ENCODE measurements around the gene MLEC. TPM values are rescaled to one million over a fixed set of nuclear protein-coding genes. Genes with fewer than 3 reads are reported as not detected.

Gene MLEC
- total RNA-seq, 1 donor from 2014 or later, result 172 TPM

- DNase-seq (ENCODE audit: extremely low spot score, unreplicated experiment), result no peak
- Mint-ChIP-seq H3K9me3 (no peaks in the 10 kb centered on the region), H3K4me3 (no peak overlapping the region), H3K27ac (no peak overlapping the region), H3K27me3 (peaks cover 63% of the 10 kb centered on the region), H3K36me3 (no peaks in the 10 kb centered on the region), H3K4me1 (ENCODE audit: unreplicated experiment) (peaks cover 47% of the 10 kb centered on the region)
- no peak for TF ChIP-seq CTCF (conservative IDR thresholded peaks at IDR 0.05)
Measured at GRCh38 chr12:120650233-120650690, 36.7 kb upstream of the MLEC start.

GRCh38 chr12:120651821-120652220 is 35.1 kb upstream of the MLEC start:
- H3K4me1 Mint-ChIP-seq (ENCODE audit: unreplicated experiment), result peaks cover 46% of the 10 kb centered on the region
- no peak for TF ChIP-seq CTCF (conservative IDR thresholded peaks at IDR 0.05)
- H3K4me3 Mint-ChIP-seq, result no peak overlapping the region
- H3K27ac Mint-ChIP-seq, result no peak overlapping the region
- DNase-seq (ENCODE audit: extremely low spot score, unreplicated experiment), result no peak
- H3K27me3 Mint-ChIP-seq, result peaks cover 50% of the 10 kb centered on the region
- H3K9me3 Mint-ChIP-seq, result no peaks in the 10 kb centered on the region
- no peaks in the 10 kb centered on the region for H3K36me3 Mint-ChIP-seq

GRCh38 chr12:120652656-120653435 is 34.1 kb upstream of the MLEC start:
- TF ChIP-seq CTCF (conservative IDR thresholded peaks at IDR 0.05), result no peak
- H3K4me1 Mint-ChIP-seq (ENCODE audit: unreplicated experiment), result peaks cover 42% of the 10 kb centered on the region

DNA sequence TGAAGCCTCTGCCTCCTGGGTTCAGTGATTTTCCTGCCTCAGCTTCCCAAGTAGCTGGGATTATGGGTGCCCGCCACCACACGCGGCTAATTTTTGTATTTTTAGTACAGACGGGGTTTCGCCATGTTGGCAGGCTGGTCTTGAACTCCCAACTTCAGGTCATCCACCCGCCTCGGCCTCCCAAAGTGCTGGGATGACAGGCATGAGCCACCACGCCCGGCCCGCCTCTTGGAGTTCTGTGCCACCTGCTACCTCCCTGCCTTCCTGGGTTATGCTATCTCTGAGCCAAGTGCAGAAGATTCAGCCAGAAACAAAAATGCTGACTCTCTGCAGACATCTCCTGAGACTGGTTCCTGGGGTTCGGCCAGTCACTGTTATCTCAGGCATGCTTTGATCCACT is 33.3 kb upstream of the MLEC start:
- Mint-ChIP-seq H3K9me3 (no peaks in the 10 kb centered on the region), H3K27me3 (peaks cover 41% of the 10 kb centered on the region), H3K27ac (no peak overlapping the region), H3K4me3 (no peak overlapping the region), H3K36me3 (no peaks in the 10 kb centered on the region), H3K4me1 (ENCODE audit: unreplicated experiment) (peaks cover 37% of the 10 kb centered on the region)
- no peak for TF ChIP-seq CTCF (conservative IDR thresholded peaks at IDR 0.05)
- no peak for DNase-seq (ENCODE audit: extremely low spot score, unreplicated experiment)

More at GRCh38 chr12:120652656-120653435, 34.1 kb upstream of the MLEC start:
- Mint-ChIP-seq H3K4me3 (no peak overlapping the region), H3K27me3 (peaks cover 46% of the 10 kb centered on the region), H3K27ac (no peak overlapping the region), H3K36me3 (no peaks in the 10 kb centered on the region), H3K9me3 (no peaks in the 10 kb centered on the region)
- no peak for DNase-seq (ENCODE audit: extremely low spot score, unreplicated experiment)

- no peak for DNase-seq (ENCODE audit: extremely low spot score, unreplicated experiment)
- Mint-ChIP-seq H3K36me3 (no peaks in the 10 kb centered on the region), H3K9me3 (no peaks in the 10 kb centered on the region), H3K27me3 (peaks cover 31% of the 10 kb centered on the region), H3K27ac (no peak overlapping the region), H3K4me3 (no peak overlapping the region), H3K4me1 (ENCODE audit: unreplicated experiment) (peaks cover 27% of the 10 kb centered on the region)
- no peak for TF ChIP-seq CTCF (conservative IDR thresholded peaks at IDR 0.05)
Measured at GRCh38 chr12:120654656-120655055, 32.3 kb upstream of the MLEC start.
